ENCODE data around the gene VTI1B. TPM values are rescaled to one million over a fixed set of nuclear protein-coding genes. Genes with fewer than 3 reads are reported as not detected.

Gene VTI1B
- total and polyA plus RNA-seq, 2 of the 4 experiments (the other 2 are of a cell fraction), result 61.8 to 90.2 TPM

- Histone ChIP-seq H2AK9ac (replicated peaks; ENCODE audit: low read depth, low read length, poor library complexity) (no peak overlapping the region), H2BK120ac (ENCODE audit: low read depth, low read length) (no peak overlapping the region), H4K91ac (ENCODE audit: insufficient read depth, low read depth, low read length) (no peak overlapping the region), H3K4ac (ENCODE audit: low read depth, low read length) (no peak overlapping the region), H2BK15ac (ENCODE audit: low read depth, low read length) (no peak overlapping the region), H3K56ac (ENCODE audit: extremely low read depth, insufficient read depth, low read length) (no peak overlapping the region), H4K5ac (ENCODE audit: low read depth, low read length) (no peak overlapping the region), H3K4me2 (ENCODE audit: low read depth, low read length) (peak overlapping the region; percentile 32; the same call in 1 of the 2 replicates), H3K9me1 (ENCODE audit: insufficient read depth, low read length) (no peaks in the 10 kb centered on the region), H4K8ac (ENCODE audit: low read depth in 2 of 2, low read length in 2 of 2) (peak overlapping the region in 1 of 2 experiments; percentile 45; a peak in 1 of 4 replicates), H2AK5ac (ENCODE audit: low read depth, low read length) (no peak overlapping the region), H3K27ac (ENCODE audit: insufficient read depth, low read length) (no peak overlapping the region), H4K20me1 (ENCODE audit: insufficient read depth, low read length) (no peaks in the 10 kb centered on the region), H2AFZ (replicated peaks; ENCODE audit: low read length, poor library complexity) (peak overlapping the region; percentile 17), H3K18ac (ENCODE audit: low read depth, low read length) (no peak overlapping the region), H2BK20ac (ENCODE audit: low read depth, low read length) (no peak overlapping the region), H3K27me3 (ENCODE audit: control insufficient read depth, insufficient read depth, low read length) (no peaks in the 10 kb centered on the region), H3K4me1 (ENCODE audit: control insufficient read depth, insufficient read depth, low read length) (peaks cover 3% of the 10 kb centered on the region; the same call in 1 of the 2 replicates), H3K79me1 (ENCODE audit: low read depth in 1 of 2, low read length in 2 of 2) (no peaks in the 10 kb centered on the region), H3K9me3 (ENCODE audit: control insufficient read depth, insufficient read depth, low read length) (no peaks in the 10 kb centered on the region), H3K14ac (replicated peaks; ENCODE audit: low read depth, low read length) (no peak overlapping the region), H3K36me3 (ENCODE audit: control insufficient read depth, insufficient read depth, low read length) (no peaks in the 10 kb centered on the region), H3K23ac (ENCODE audit: low read depth, low read length) (no peak overlapping the region), H3K4me3 (ENCODE audit: insufficient read depth, low read depth, low read length) (no peak overlapping the region), H3K9ac (ENCODE audit: low read depth, low read length) (no peak overlapping the region), H2BK5ac (ENCODE audit: low read depth, low read length, poor library complexity, severe bottlenecking) (peak overlapping the region; percentile 6)
- intact Hi-C loops (cut with micrococcal nuclease) (no loop called here), dilution Hi-C loops (cut with HindIII; ENCODE audit: low sequenced_read_pairs, unreplicated experiment) (no loop called here), in situ Hi-C loops (cut with MboI; ENCODE audit: low sequenced_read_pairs) (loop anchor here (5.0 kb wide), 1 partner anchor 45 kb away; no protein-coding TSS in a partner anchor)
- TF ChIP-seq RFX5 (IDR thresholded peaks at IDR 0.05; ENCODE audit: low read depth, low read length) (no peak), MAFK (IDR thresholded peaks at IDR 0.05; ENCODE audit: low read depth, low read length) (peak; percentile 41), MXI1 (IDR thresholded peaks at IDR 0.05; ENCODE audit: borderline replicate concordance, low read depth, low read length) (no peak), BHLHE40 (IDR thresholded peaks at IDR 0.05; ENCODE audit: low read depth, low read length) (no peak)
- ChIA-PET CTCF (interaction anchor here (0.6 to 1.0 kb wide), 2 partner anchors 82 to 526 kb away, joined by 3 to 6 read pairs; no protein-coding TSS in a partner anchor), POLR2A (ENCODE audit: unreplicated experiment) (no interaction called here)
- no CpG with 5 or more reads among the region's 4 CpGs for WGBS, 2 experiments (ENCODE audit: extremely low coverage in 2 of 2, insufficient read length in 1 of 2)
- no TSS peak for BruUV-seq (replicated peaks)
- peak; percentile 85 for DNase-seq
- ATAC-seq (ENCODE audit: low read depth), result peak; percentile 40
Measured at GRCh38 chr14:67622675-67623074, 51.8 kb downstream of the VTI1B start.

All from IMR-90 (cell line).